Stimulated activated CD4-positive, alpha-beta T cell treated with anti-CD3 and anti-CD28 coated beads, Interleukin-4, amount 100 ng/mL, for 1 hour (primary cell): ENCODE measurements around the gene SEC31A.
"Not testable (repeated sequence)": the region's sequence is repeated elsewhere in the genome, so short reads cannot be mapped to it uniquely, and the experiment has no call there.

Experiments
- DNase-seq: peaks from one replicate; pipeline ENCODE4 v3.0.0-alpha.2; 2020

The SEC31A gene

GRCh38 chr4:82825425-82825824, 65.5 kb downstream of the SEC31A start:
- DNase-seq = no peak

DNA sequence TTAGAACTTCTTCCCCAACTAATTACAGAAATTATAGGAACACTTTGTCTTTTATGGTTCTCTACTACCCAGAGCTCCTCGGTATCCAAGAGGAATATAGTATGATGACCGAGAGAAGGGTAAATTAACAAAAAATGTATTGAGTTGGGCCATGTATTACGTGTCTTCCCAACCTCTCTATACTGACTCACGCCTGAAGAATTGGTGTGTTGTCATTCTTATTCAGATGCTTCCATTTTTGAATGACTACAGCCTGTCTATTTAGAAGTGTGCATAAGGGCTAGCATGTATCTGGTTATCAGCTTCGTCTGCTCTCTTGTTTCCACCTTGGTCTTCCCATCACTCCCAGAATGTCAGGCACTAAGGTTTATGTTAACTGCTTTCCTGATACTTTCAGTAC, 67.9 kb downstream of the SEC31A start:
- no peak for DNase-seq

- DNase-seq = no peak
These were observed 70.3 kb downstream of the SEC31A start for GRCh38 chr4:82820689-82821088.

DNA sequence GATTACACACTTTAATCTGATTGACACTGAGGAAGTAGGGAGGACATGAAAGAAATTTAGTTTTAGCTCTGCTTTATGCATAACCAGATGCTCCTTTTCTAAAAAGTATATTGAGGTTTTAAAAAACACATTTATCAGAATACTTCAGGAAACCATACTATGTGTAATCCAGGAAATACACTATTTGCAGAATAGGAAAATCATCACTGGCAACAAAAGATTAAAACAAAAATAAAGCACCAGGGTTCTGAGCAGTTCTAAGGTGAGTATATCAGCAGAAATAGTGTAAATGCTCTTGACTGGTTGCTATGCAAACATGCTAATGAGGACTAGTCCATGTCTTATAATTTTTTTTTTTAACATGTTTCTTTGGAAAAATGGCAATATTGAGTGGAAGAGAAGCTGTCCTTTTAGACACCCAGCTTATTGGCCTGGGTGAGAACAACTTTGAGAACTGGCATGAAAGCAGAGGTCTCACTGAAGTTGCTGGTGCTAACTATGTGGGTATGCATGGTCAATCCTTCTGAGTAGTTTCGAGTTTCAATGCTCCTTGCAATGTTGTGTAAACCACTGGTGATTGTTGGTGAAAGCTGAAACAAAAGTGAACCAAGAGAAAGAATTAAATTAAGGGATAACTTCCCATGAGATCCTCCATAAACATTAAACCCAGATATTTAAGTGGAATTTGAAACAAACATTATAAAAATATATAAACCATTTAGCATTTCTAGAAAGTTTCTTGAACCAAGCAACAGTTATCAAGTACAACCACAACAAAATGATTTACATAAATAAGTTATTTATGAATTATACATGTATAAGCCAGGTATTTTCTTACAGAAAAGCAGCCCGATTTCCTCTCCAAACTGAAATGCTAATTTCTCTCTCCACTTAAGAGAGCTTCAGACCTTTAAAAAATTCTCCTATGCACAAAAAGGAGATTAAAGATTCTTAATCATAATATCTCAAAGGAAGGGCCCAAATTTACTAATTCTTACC, 72.0 kb downstream of the SEC31A start:
- no peak for DNase-seq

DNA sequence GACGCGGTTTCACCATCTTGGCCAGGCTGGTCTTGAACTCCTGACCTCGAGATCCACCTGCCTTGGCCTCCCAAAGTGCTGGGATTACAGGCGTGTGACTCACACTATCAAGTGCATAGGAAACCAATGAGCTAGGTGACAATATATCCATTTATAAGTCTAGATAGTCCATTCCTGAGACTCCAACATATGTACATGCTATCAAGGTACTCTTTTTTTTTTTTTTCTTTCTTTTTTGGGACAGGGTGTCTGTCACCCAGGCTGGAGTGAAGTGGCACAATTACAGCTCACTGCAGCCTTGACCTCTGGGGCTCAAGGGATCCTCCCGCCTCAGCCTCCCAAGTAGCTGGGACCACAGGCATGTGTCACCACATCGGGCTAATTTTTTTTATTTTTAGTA, 74.1 kb downstream of the SEC31A start:
- not testable (repeated sequence) for DNase-seq

DNA sequence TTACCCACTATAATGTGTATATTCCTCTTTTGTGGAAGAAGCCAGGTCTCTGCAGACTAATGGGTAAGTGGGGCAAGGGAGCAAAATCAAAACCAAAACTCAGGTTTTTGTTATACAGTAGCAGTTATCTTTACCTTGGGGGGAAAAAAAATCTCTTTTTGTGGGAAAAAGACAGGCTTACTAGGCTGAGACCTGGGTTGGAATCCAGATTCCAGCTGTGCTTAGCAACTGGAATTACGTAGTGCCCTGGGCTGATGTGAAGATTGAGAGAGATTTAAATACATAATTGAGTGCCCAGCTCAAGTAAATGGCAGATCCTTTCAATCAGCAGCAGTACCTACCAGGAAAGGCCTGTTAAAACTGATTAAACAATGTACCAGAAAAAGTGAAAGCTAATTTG, 76.9 kb downstream of the SEC31A start:
- no peak for DNase-seq

DNA sequence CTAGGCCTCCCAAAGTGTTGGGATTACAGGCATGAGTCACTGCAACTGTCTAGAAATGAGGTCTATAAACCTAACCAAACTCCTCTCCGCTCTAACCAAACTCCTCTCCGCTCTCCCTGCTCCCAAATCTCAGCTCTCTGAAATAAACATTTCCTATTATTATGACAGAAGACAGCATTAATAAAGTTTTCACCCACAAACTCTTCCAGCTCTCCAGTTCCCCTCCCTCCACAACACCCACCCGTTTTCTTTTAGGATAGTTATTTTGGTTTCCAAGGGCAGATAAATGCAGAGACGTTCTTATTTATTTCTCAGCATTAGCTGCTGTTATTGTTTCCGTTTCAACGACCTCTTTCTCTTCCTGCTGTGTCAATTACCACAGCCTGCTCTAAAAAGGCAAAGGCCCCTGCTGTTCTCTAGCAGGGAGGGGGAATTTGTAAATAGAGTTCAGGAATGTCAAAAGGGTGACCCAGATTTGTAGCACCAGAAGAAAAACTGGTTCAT, 79.1 kb downstream of the SEC31A start:
- DNase-seq = no peak

DNA sequence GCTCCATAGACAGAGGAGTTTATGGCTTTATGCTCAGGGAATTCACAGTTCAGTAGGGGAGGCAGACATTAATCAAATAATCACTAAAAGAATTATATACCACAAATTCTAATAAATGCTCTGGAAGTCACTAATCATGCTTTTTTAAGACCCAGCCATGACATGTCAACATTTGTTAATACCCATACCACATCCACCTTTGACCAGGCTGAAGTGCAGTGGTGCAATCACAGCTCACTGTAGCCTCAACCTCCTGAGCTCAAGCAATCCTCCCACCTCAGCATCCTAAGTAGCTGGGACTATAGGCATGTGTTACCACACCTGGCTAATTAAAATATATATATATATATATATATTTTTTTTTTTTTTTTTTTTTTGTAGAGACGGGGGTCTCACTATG, 79.6 kb downstream of the SEC31A start:
- no peak for DNase-seq

- no peak for DNase-seq
These were observed 80.8 kb downstream of the SEC31A start for GRCh38 chr4:82810176-82810575.

GRCh38 chr4:82809619-82810018, 81.3 kb downstream of the SEC31A start:
- DNase-seq = no peak

- no peak for DNase-seq
These were observed 87.2 kb downstream of the SEC31A start for GRCh38 chr4:82803746-82804145.

GRCh38 chr4:82802911-82803310, 88.0 kb downstream of the SEC31A start:
- DNase-seq = no peak

- no peak for DNase-seq
These were observed 88.9 kb downstream of the SEC31A start for GRCh38 chr4:82801910-82802521.

DNA sequence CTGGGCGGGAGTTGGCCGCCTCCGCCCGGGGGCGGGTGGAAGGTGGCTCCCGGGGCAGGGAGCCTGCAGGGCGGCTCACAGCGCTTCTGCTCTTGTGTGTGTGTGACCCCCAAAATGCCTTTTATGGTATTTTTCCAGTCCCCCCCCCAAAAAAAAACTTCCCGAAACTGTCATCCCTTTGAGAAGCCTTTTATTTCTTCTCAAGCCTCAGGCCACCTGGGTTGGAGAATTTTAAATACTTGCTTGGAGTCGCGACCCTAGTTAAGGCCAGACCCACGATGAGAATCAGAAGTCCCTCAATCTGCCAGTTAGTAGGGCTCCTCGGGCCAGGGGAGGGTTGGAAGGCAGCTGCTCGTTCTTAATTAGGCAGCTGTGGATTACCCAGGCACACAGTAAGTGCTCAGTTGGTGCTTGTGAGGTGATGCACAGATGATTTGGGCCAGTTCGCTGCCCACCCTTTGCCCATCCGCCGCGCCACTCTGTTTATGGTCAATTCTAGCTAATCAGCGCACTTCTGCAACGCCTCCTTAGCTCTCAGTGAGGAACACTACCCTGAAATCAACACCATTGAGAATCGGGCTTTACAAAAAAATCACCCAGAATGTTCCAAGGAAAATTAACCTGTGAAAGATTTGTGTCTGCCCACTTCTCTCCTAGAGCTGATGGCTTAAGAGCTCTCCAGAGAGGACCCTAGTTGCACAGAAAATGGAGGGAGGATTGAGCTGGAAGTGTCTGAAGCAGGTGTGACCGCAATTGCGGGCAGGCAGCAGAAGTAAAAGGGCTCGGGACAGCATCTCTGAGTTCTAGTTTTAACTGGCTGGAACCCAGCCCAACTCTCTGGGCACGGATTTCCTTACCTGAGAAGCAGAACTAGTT, 91.7 kb downstream of the SEC31A start:
- DNase-seq = no peak

DNA sequence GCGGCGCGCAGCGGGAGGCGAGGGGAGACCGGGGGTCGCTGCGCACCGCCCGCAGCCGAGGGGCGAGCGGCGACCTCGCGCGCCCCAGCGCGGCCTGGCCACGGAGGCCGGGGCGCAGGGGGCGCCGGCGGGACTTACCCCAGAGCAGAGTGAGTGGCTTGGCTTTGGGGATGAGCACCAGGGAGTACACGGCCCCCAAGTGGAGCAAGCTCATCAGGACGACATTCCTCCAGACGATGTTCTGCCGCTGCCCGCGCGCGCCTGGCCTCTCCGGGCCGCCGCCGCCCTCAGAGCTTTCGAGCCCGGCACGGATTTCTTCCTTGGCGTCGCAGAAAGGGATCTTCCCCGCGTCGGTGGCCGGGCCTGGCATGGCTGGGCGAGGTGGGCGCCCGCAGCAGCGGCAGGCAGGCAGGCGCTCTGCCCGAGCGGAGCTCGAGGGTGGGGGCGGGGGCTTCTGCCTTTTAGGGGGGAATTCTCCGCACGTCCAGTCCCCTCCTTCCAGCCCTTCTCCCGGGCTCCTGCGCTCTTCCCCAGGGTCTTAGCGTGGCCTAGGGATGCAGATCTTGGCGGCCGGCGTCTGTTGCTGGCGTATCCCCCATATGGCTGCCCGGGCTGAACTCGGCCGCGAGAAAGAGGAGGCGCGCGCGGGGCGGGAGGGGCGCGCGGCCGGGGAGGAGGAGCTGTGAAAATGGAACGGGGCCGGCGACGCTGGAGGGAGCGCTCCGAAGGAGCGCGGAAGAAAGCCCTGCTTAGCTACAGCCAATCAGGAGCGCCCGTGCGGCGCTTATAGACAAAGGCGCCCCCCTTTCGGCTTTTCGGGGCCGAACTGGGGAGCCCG, 92.6 kb downstream of the SEC31A start, which contains the start of gene SCD5:
Gene SCD5, minus strand, starts transcription at position 629 of the 838 bp plus-strand sequence. Its CDS starts 259 bp downstream, at position 370.
- DNase-seq = peak; percentile 44

- peak; percentile 10 for DNase-seq
These were observed 93.4 kb downstream of the SEC31A start for GRCh38 chr4:82797405-82798111.

GRCh38 chr4:82797040-82797404, 93.9 kb downstream of the SEC31A start:
- no peak for DNase-seq

- DNase-seq = no peak
These were observed 97.9 kb downstream of the SEC31A start for GRCh38 chr4:82792912-82793649.

DNA sequence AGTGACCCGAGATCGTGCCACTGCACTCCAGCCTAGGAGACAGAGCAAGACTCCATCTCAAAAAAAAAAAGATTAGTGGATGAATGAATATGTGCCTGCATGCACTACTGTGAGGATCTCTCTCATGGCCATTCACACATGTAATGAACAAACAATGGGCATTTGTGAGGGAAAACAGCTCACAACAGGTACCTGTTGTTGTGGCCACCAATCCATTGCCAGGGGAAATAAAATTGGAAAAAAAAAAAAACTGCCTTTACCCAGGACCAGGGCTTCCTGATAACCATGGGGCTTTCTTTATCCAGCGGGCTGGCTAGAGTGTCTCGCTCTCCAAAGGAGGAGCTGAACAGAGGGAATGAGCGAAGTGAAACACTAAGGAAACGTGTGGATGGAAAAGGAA, 99.8 kb downstream of the SEC31A start:
- no peak for DNase-seq

DNA sequence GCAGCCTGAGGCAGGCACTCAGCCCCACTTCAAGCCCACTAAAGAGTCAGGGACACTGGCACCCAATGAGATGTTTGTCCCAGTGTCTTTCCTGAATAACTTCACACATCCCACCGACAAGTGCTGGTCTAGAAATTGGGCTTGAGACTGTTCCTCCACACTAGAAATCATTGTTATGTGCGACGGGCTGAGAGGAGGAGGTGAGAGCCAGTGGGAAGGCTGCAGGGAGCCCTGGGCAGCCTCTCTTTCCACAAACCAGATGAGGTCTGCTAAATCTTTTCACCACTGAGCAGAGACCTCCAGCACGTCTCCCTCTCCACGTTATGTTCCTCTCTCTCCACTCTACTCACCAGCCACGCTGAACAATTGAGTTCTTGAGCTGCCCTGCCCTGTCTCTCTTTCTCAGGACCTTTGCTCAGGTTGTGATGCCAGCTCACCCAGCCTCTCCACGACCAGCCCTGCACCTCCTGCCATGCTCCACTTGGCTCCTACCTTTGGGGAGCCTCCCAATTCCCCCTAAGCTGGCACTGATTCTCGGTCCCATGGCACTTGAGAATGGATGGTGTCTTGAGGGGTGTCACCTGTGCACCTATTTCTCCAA, 100.8 kb downstream of the SEC31A start:
- DNase-seq = no peak
